ENCODE results near the gene APOBEC4. TPM values are rescaled to one million over a fixed set of nuclear protein-coding genes. Genes with fewer than 3 reads are reported as not detected.

APOBEC4 gene
- total RNA-seq, 4 donors from 2014 or later = not detected

- no peak for ATAC-seq
- H3K36me3 ChIP-seq = no peaks in the 10 kb centered on the region
- no peak overlapping the region for H3K4me3 ChIP-seq
- H3K27ac ChIP-seq = no peak overlapping the region
- WGBS, 2 donors (ENCODE audit: low coverage in 1 of 2) = 65 to 75% methylated on average over 3 of the region's 3 CpGs
- no peaks in the 10 kb centered on the region for H3K9me3 ChIP-seq
- H3K27me3 ChIP-seq = no peaks in the 10 kb centered on the region
- peaks cover 0 to 15% (median 0%) of the 10 kb centered on the region in 3 donors for H3K4me1 ChIP-seq
- no peak for TF ChIP-seq POLR2AphosphoS5 (IDR thresholded peaks at IDR 0.05)
- no peak for TF ChIP-seq POLR2A (IDR thresholded peaks at IDR 0.05)
- TF ChIP-seq EP300 (IDR thresholded peaks at IDR 0.05) = no peak
- TF ChIP-seq CTCF (IDR thresholded peaks at IDR 0.05) = no peak
Observed at GRCh38 chr1:183697814-183698590, 44.9 kb upstream of the APOBEC4 start.

- H3K4me1 ChIP-seq = peaks cover 0 to 15% (median 0%) of the 10 kb centered on the region in 3 donors
- H3K27me3 ChIP-seq = no peaks in the 10 kb centered on the region
- no peak overlapping the region for H3K4me3 ChIP-seq
- no peak overlapping the region for H3K27ac ChIP-seq
- ATAC-seq = no peak
- TF ChIP-seq POLR2AphosphoS5 (IDR thresholded peaks at IDR 0.05) (no peak), POLR2A (IDR thresholded peaks at IDR 0.05) (no peak), EP300 (IDR thresholded peaks at IDR 0.05) (no peak), CTCF (IDR thresholded peaks at IDR 0.05) (no peak)
- H3K9me3 ChIP-seq = no peaks in the 10 kb centered on the region
- WGBS, 2 donors (ENCODE audit: low coverage in 1 of 2) = 79 to 84% methylated on average over 3 of the region's 3 CpGs
- H3K36me3 ChIP-seq = no peaks in the 10 kb centered on the region
Observed at GRCh38 chr1:183696981-183697380, 43.9 kb upstream of the APOBEC4 start.

- Histone ChIP-seq H3K36me3 (no peaks in the 10 kb centered on the region), H3K4me3 (no peak overlapping the region), H3K27ac (no peak overlapping the region), H3K27me3 (no peaks in the 10 kb centered on the region), H3K9me3 (no peaks in the 10 kb centered on the region), H3K4me1 (peaks cover 0 to 15% (median 0%) of the 10 kb centered on the region in 3 donors)
- ATAC-seq = no peak
- TF ChIP-seq POLR2A (IDR thresholded peaks at IDR 0.05) (no peak), POLR2AphosphoS5 (IDR thresholded peaks at IDR 0.05) (no peak), CTCF (IDR thresholded peaks at IDR 0.05) (no peak), EP300 (IDR thresholded peaks at IDR 0.05) (no peak)
Observed at GRCh38 chr1:183694755-183695154, 41.6 kb upstream of the APOBEC4 start.

- 40% methylated on average over 1 of the region's 1 CpG; no CpG with 5 or more reads in 1 of the 2 donors for WGBS, 2 donors (ENCODE audit: low coverage in 1 of 2)
- H3K36me3 ChIP-seq = no peaks in the 10 kb centered on the region
Observed at GRCh38 chr1:183694066-183694465, 41.0 kb upstream of the APOBEC4 start.

More at GRCh38 chr1:183694066-183694465, 41.0 kb upstream of the APOBEC4 start:
- no peaks in the 10 kb centered on the region for H3K27me3 ChIP-seq
- no peak for TF ChIP-seq CTCF (IDR thresholded peaks at IDR 0.05)
- no peak for TF ChIP-seq POLR2A (IDR thresholded peaks at IDR 0.05)
- TF ChIP-seq EP300 (IDR thresholded peaks at IDR 0.05) = no peak
- TF ChIP-seq POLR2AphosphoS5 (IDR thresholded peaks at IDR 0.05) = no peak
- H3K27ac ChIP-seq = no peak overlapping the region
- H3K4me3 ChIP-seq = no peak overlapping the region
- ATAC-seq = no peak
- peaks cover 0 to 15% (median 0%) of the 10 kb centered on the region in 3 donors for H3K4me1 ChIP-seq
- H3K9me3 ChIP-seq = no peaks in the 10 kb centered on the region

Data from gastroesophageal sphincter (tissue), 4 donors.